B cell (primary cell): Measurements from ENCODE around the gene TIE1. TPM values are rescaled to one million over a fixed set of nuclear protein-coding genes. Genes with fewer than 3 reads are reported as not detected.

Source experiments
- ATAC-seq: fragments of 200-7000 bp; cut with Tn5 transposase; one replicate; pipeline ENCODE4 v1.10.0; 2021; ENCODE audit warnings: low read depth, mild to moderate bottlenecking, moderate number of reproducible peaks, moderate library complexity
- CTCF ChIA-PET: fragments of 350-600 bp; sonication (Branson Sonifier 250); formaldehyde crosslinking; loops from one replicate; lab custom pipeline; 2021; ENCODE audit warnings: antibody characterized with exemption, inconsistent platforms; lab: Charles Lee
- POLR2A ChIA-PET: fragments of 350-600 bp; sonication (Branson Sonifier 250); formaldehyde crosslinking; loops from one replicate; lab custom pipeline; 2021; ENCODE audit warnings: antibody characterized with exemption; lab: Charles Lee
- DNase-seq: peaks from one replicate; pipeline ENCODE4 v3.0.0; 2013
- H2AFZ ChIP-seq: 2 replicates; pipeline ENCODE4 v1.6.1; 2012; ENCODE audit warnings: mild to moderate bottlenecking, low read depth, low read length; ENCODE audit not compliant: insufficient read depth, poor library complexity, severe bottlenecking
- H3K27ac ChIP-seq, 2 donors: 1 replicate in 1 of 2; 2 replicates in 1 of 2; pipeline ENCODE4 v1.5.1; 2012 to 2013; ENCODE audit warnings: low read length in 2 of 2, mild to moderate bottlenecking in 2 of 2, moderate library complexity in 1 of 2
- H3K27me3 ChIP-seq, 4 experiments: fragments of 200-600 bp in 1 of 4; sonication (generic) in 1 of 4; replicated peaks in 1 of 4; 1 replicate in 2 of 4; 2 replicates in 2 of 4; pipeline versions ENCODE4 v1.6.1 to v1.7.0; 2013 to 2016; ENCODE audit warnings: low read length in 3 of 4, mild to moderate bottlenecking in 2 of 4, mixed read lengths in 1 of 4, moderate library complexity in 1 of 4; ENCODE audit not compliant: insufficient read depth in 4 of 4, control insufficient read depth in 3 of 4; ENCODE audit errors: control extremely low read depth in 1 of 4
- H3K36me3 ChIP-seq, 2 experiments: replicated peaks in 1 of 2; 1 replicate in 1 of 2; 2 replicates in 1 of 2; pipeline versions ENCODE4 v1.6.1 to v1.7.1; 2013; ENCODE audit warnings: low read length in 1 of 2; ENCODE audit not compliant: insufficient read depth in 2 of 2, control insufficient read depth in 1 of 2; ENCODE audit errors: control extremely low read depth in 1 of 2, extremely low read depth in 1 of 2
- H3K4me1 ChIP-seq, 2 donors: fragments of 200-600 bp in 1 of 2; sonication (generic) in 1 of 2; 1 replicate in 1 of 2; 2 replicates in 1 of 2; pipeline versions ENCODE4 v1.5.1 to v1.6.1; 2013 to 2017; ENCODE audit warnings: low read length in 2 of 2; ENCODE audit not compliant: control insufficient read depth in 2 of 2, insufficient read depth in 2 of 2
- H3K4me2 ChIP-seq: replicated peaks from 2 replicates; pipeline ENCODE3; 2012; ENCODE audit warnings: mild to moderate bottlenecking, low read depth, low read length; ENCODE audit not compliant: poor library complexity, severe bottlenecking
- H3K4me3 ChIP-seq, 5 experiments: fragments of 200-600 bp in 1 of 5; sonication (generic) in 1 of 5; 1 replicate in 3 of 5; 2 replicates in 2 of 5; pipeline versions ENCODE4 v1.5.1 to v1.7.0; 2011 to 2016; ENCODE audit warnings: low read length in 4 of 5, mild to moderate bottlenecking in 4 of 5, low read depth in 2 of 5, control low read depth in 1 of 5, moderate library complexity in 1 of 5; ENCODE audit not compliant: insufficient read depth in 1 of 5; ENCODE audit errors: control extremely low read depth in 1 of 5, extremely low read depth in 1 of 5
- H3K79me2 ChIP-seq: fragments of 200-600 bp; sonication (generic); one replicate; pipeline ENCODE4 v1.6.0; 2016; ENCODE audit warnings: low read length; ENCODE audit not compliant: control insufficient read depth, insufficient read depth
- H3K9ac ChIP-seq: fragments of 200-600 bp; sonication (generic); 2 replicates; pipeline ENCODE4 v1.6.1; 2017; ENCODE audit warnings: mild to moderate bottlenecking, low read length, moderate library complexity
- H3K9me3 ChIP-seq, 3 donors: one replicate each; pipeline versions ENCODE4 v1.6.1 to v1.7.1; 2013; ENCODE audit warnings: low read length in 2 of 3; ENCODE audit not compliant: control insufficient read depth in 2 of 3, insufficient read depth in 1 of 3; ENCODE audit errors: control extremely low read depth in 1 of 3
- H4K20me1 ChIP-seq: 2 replicates; pipeline ENCODE4 v1.6.0; 2012; ENCODE audit warnings: mild to moderate bottlenecking, low read length; ENCODE audit not compliant: insufficient read depth, control insufficient read depth, poor library complexity, severe bottlenecking
- H3K27ac Mint-ChIP-seq: one replicate; pipeline ENCODE4 v1.8.0; 2021; ENCODE audit warnings: mixed read lengths
- H3K27me3 Mint-ChIP-seq: one replicate; pipeline ENCODE4 v1.8.0; 2021; ENCODE audit warnings: mixed read lengths
- H3K4me1 Mint-ChIP-seq: one replicate; pipeline ENCODE4 v1.8.0; 2021; ENCODE audit warnings: mixed read lengths
- H3K4me3 Mint-ChIP-seq: one replicate; pipeline ENCODE4 v1.8.0; 2021; ENCODE audit warnings: mixed read lengths
- H3K9me3 Mint-ChIP-seq: one replicate; pipeline ENCODE4 v1.8.0; 2022; ENCODE audit warnings: mixed read lengths; ENCODE audit not compliant: insufficient read depth
- CTCF ChIP-seq: fragments of 200-600 bp; IDR thresholded peaks from one replicate; pipeline ENCODE4 v1.8.0; 2022; ENCODE audit warnings: antibody characterized with exemption, mild to moderate bottlenecking
- EZH2 ChIP-seq: IDR thresholded peaks from 2 replicates; pipeline ENCODE4 v1.6.1; 2012; ENCODE audit warnings: borderline replicate concordance, low read depth, mild to moderate bottlenecking, moderate library complexity, low read length; ENCODE audit not compliant: insufficient read depth, poor library complexity, severe bottlenecking
- WGBS: methylation state at CpG from one replicate; pipeline ENCODE4 v1.1.5; 2013; ENCODE audit warnings: missing lambda C conversion rate; ENCODE audit not compliant: insufficient coverage; 5-methylcytosine and 5-hydroxymethylcytosine counted together
- intact Hi-C: fragments of 100-400 bp; cut with micrococcal nuclease; formaldehyde crosslinking; loops from one replicate; pipeline ENCODE4 v1.10.0; 2022
- polyA plus RNA-seq: library from polyadenylated mRNA; depleted of rRNA; stranded (reverse); fragments of >200 nt; gene quantifications from 2 replicates; pipeline ENCODE4 v1.2.3, GENCODE V29; 2012
- total RNA-seq, 2 donors: library from RNA; stranded (reverse); fragments of 120-200 nt in 1 of 2; gene quantifications; 1 replicate in 1 of 2; 2 replicates in 1 of 2; pipeline versions ENCODE4 v1.2.3 to v1.2.4, GENCODE V29; 2013 to 2022

TIE1 gene
- total and polyA plus RNA-seq, 2 donors (not counting 1 experiment from before 2014, with no cell fraction given), result 0.10 TPM; not detected in 1

GRCh38 chr1:43256675-43257570 lies 43.9 kb upstream of the TIE1 start:
- H3K4me3 Mint-ChIP-seq, result no peak overlapping the region
- H3K27me3 Mint-ChIP-seq, result no peaks in the 10 kb centered on the region
- H2AFZ ChIP-seq, result no peak overlapping the region
- intact Hi-C loops, result no loop called here
- CTCF ChIA-PET, result no interaction called here
- peaks cover 2% of the 10 kb centered on the region for H3K9me3 Mint-ChIP-seq
- no peak overlapping the region for H3K9ac ChIP-seq
- H3K27ac ChIP-seq, result no peak overlapping the region
- H3K4me1 Mint-ChIP-seq, result no peaks in the 10 kb centered on the region
- H3K79me2 ChIP-seq, result no peaks in the 10 kb centered on the region
- H3K4me3 ChIP-seq, result no peak overlapping the region
- no peak for TF ChIP-seq EZH2
- TF ChIP-seq CTCF, result no peak
- H4K20me1 ChIP-seq, result no peaks in the 10 kb centered on the region
- ATAC-seq (no peak), DNase-seq (no peak)
- H3K27ac Mint-ChIP-seq, result no peak overlapping the region
- peaks cover 0 to 4% (median 1%) of the 10 kb centered on the region in 4 experiments for H3K27me3 ChIP-seq
- H3K9me3 ChIP-seq, result peaks cover 0 to 10% (median 7%) of the 10 kb centered on the region in 3 donors
- POLR2A ChIA-PET, result no interaction called here
- H3K36me3 ChIP-seq, result no peaks in the 10 kb centered on the region
- no peaks in the 10 kb centered on the region for H3K4me1 ChIP-seq
- H3K4me2 ChIP-seq, result no peak overlapping the region
- WGBS, result 89% methylated on average over 8 of the region's 8 CpGs

GRCh38 chr1:43258370-43258769 lies 42.4 kb upstream of the TIE1 start:
- Histone ChIP-seq H3K79me2 (no peaks in the 10 kb centered on the region), H3K36me3 (no peaks in the 10 kb centered on the region), H3K4me3 (no peak overlapping the region), H3K9me3 (peaks cover 0 to 13% (median 7%) of the 10 kb centered on the region in 3 donors), H3K27ac (no peak overlapping the region), H2AFZ (no peak overlapping the region), H3K4me1 (no peaks in the 10 kb centered on the region), H3K27me3 (peaks cover 0 to 4% (median 0%) of the 10 kb centered on the region in 4 experiments), H3K9ac (no peak overlapping the region), H4K20me1 (no peaks in the 10 kb centered on the region), H3K4me2 (no peak overlapping the region)
- no peak overlapping the region for H3K4me3 Mint-ChIP-seq
- WGBS, result 59% methylated on average over 2 of the region's 3 CpGs
- H3K9me3 Mint-ChIP-seq, result peaks cover 6% of the 10 kb centered on the region
- CTCF ChIA-PET, result no interaction called here
- no peak for DNase-seq
- TF ChIP-seq CTCF (no peak), EZH2 (no peak)
- POLR2A ChIA-PET, result no interaction called here
- H3K27me3 Mint-ChIP-seq, result no peaks in the 10 kb centered on the region
- H3K27ac Mint-ChIP-seq, result no peak overlapping the region
- H3K4me1 Mint-ChIP-seq, result no peaks in the 10 kb centered on the region
- intact Hi-C loops, result no loop called here
- ATAC-seq, result no peak
